Adrenal gland (tissue), 12 donors: ENCODE measurements around the gene PTX4. TPM values are rescaled to one million over a fixed set of nuclear protein-coding genes. Genes with fewer than 3 reads are reported as not detected.

Source experiments
- DNase-seq, 7 donors: peaks; one replicate each; pipeline ENCODE4 v3.0.0-alpha.2; 2019 to 2020
- H3K27ac ChIP-seq, 5 donors: fragments of 200-600 bp; sonication (generic) in 4 of 5; 1 replicate in 3 of 5; 2 replicates in 2 of 5; pipeline versions ENCODE4 v1.5.1 to v1.8.0; 2016 to 2020; ENCODE audit warnings: mild to moderate bottlenecking in 1 of 5
- H3K27me3 ChIP-seq: fragments of 200-600 bp; 2 replicates; pipeline ENCODE4 v1.8.0; 2021
- H3K36me3 ChIP-seq, 2 donors: fragments of 200-600 bp; replicated peaks in 1 of 2; 1 replicate in 1 of 2; 2 replicates in 1 of 2; pipeline versions ENCODE4 v1.5.1 to v1.8.0; 2018 to 2022
- H3K4me1 ChIP-seq, 2 donors: fragments of 200-600 bp; replicated peaks in 1 of 2; 1 replicate in 1 of 2; 2 replicates in 1 of 2; pipeline versions ENCODE4 v1.5.1 to v1.8.0; 2018 to 2021
- H3K4me3 ChIP-seq, 4 donors: fragments of 200-600 bp; sonication (generic) in 3 of 4; one replicate each; pipeline ENCODE4 v1.5.1; 2016 to 2018
- H3K9me3 ChIP-seq, 3 donors: fragments of 200-600 bp; sonication (generic) in 1 of 3; replicated peaks in 1 of 3; 1 replicate in 2 of 3; 2 replicates in 1 of 3; pipeline versions ENCODE4 v1.5.1 to v1.8.0; 2016 to 2021
- POLR2A ChIP-seq, 2 donors: fragments of 450-650 bp; IDR thresholded peaks; one replicate each; pipeline ENCODE4 v1.6.1; 2017; ENCODE audit warnings: antibody characterized with exemption in 2 of 2, mild to moderate bottlenecking in 2 of 2, moderate library complexity in 1 of 2
- WGBS, 4 donors: extraction: QIAGEN DNeasy Blood & Tissue Kit in 2 of 4; methylation state at CpG; one replicate each; pipeline versions ENCODE4 v1.1.5 to v1.1.7; 2013 to 2017; 5-methylcytosine and 5-hydroxymethylcytosine counted together
- intact Hi-C, 2 donors: fragments of 100-400 bp; cut with DNase I; formaldehyde crosslinking; loops; one replicate each; pipeline versions ENCODE4 v1.14.1 to v1.15.0; 2022 to 2023
- polyA plus RNA-seq, 3 donors: library from polyadenylated mRNA; stranded (reverse); fragments of 200-250 nt in 2 of 3; fragments of 350-450 nt in 1 of 3; fragmentation: Illumina TruSeq in 1 of 3; extraction: RNeasy Lipid Tissue Mini Kit (QIAGEN cat#74804) in 1 of 3; gene quantifications; one replicate each; pipeline ENCODE4 v1.2.3, GENCODE V29; 2013 to 2014
- total RNA-seq, 9 donors: library from RNA; depleted of rRNA in 4 of 9; stranded (reverse); fragments of >200 nt in 4 of 9; fragments of 120-200 nt in 1 of 9; fragmentation: NEBNext Ultra II Directional in 1 of 9; extraction: Animal tissue kit (Norgen Biotek cat#: 25700) in 1 of 9; gene quantifications; one replicate each; pipeline versions ENCODE4 v1.1.0 to v1.2.4, GENCODE V29; 2013 to 2023
- TF ChIP-seq, protein P1 (sequence below), 6 experiments: fragments of 450-650 bp in 4 of 6; fragments of 200-600 bp in 2 of 6; sonication (generic) in 1 of 6; IDR thresholded peaks; 1 replicate in 5 of 6; 2 replicates in 1 of 6; pipeline versions ENCODE4 v1.5.1 to v1.8.0; 2016 to 2021; ENCODE audit warnings: antibody characterized with exemption in 6 of 6, mild to moderate bottlenecking in 2 of 6, moderate library complexity in 1 of 6
- donor health status: healthy with polysubstance abuse.
- donor health status: Bipolar disorder and iron deficiency.
- donor health status: DM: yes; HTN: yes; CAD: no.
- donor health status: DM: no; HTN: no; CAD: no.
- donor health status: DM: no; HTN: no; CAD: no.
- donor health status: DM: yes; HTN: yes; CAD: no.

PTX4 gene
- total and polyA plus RNA-seq, 12 donors, result 0.16 to 1.4 (median 0.57) TPM; not detected in 4

DNA sequence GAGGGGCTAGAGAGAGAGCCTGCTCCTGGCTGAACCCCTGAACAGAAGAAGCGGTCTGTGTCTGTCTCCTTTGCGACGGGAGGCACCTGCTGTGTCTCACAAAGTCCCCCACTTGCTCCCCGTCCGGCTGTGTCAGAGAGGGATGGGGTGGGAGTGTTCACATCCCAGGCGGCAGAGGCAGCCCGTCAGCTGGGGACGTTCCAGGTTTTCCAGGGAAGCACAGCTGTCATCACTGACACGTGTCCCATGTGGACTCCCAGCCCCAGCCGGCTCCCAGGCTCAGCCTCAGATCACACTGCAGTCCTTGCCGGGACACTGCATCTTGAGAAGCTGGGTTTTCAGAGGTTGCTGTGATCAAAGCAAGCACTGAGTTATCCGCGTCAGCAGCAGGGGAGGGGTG is 6.0 kb upstream of the PTX4 start:
- H3K27me3 ChIP-seq, result no peaks in the 10 kb centered on the region
- H3K27ac ChIP-seq, result peak overlapping the region in 1 of 5 donors; percentile 91
- no peak for TF ChIP-seq POLR2A (IDR thresholded peaks at IDR 0.05)
- TF ChIP-seq, protein P1, sequence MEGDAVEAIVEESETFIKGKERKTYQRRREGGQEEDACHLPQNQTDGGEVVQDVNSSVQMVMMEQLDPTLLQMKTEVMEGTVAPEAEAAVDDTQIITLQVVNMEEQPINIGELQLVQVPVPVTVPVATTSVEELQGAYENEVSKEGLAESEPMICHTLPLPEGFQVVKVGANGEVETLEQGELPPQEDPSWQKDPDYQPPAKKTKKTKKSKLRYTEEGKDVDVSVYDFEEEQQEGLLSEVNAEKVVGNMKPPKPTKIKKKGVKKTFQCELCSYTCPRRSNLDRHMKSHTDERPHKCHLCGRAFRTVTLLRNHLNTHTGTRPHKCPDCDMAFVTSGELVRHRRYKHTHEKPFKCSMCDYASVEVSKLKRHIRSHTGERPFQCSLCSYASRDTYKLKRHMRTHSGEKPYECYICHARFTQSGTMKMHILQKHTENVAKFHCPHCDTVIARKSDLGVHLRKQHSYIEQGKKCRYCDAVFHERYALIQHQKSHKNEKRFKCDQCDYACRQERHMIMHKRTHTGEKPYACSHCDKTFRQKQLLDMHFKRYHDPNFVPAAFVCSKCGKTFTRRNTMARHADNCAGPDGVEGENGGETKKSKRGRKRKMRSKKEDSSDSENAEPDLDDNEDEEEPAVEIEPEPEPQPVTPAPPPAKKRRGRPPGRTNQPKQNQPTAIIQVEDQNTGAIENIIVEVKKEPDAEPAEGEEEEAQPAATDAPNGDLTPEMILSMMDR (IDR thresholded peaks at IDR 0.05), result no peak
- peaks cover 9 to 17% of the 10 kb centered on the region in 2 donors for H3K4me1 ChIP-seq
- peaks cover 0 to 42% of the 10 kb centered on the region in 2 donors for H3K36me3 ChIP-seq
- WGBS, 4 donors, result 68 to 93% (median 72%) methylated on average over 5 to 13 of the region's 13 CpGs
- intact Hi-C loops, result no loop called here
- no peak overlapping the region for H3K4me3 ChIP-seq
- no peaks in the 10 kb centered on the region for H3K9me3 ChIP-seq
- DNase-seq, result no peak

DNA sequence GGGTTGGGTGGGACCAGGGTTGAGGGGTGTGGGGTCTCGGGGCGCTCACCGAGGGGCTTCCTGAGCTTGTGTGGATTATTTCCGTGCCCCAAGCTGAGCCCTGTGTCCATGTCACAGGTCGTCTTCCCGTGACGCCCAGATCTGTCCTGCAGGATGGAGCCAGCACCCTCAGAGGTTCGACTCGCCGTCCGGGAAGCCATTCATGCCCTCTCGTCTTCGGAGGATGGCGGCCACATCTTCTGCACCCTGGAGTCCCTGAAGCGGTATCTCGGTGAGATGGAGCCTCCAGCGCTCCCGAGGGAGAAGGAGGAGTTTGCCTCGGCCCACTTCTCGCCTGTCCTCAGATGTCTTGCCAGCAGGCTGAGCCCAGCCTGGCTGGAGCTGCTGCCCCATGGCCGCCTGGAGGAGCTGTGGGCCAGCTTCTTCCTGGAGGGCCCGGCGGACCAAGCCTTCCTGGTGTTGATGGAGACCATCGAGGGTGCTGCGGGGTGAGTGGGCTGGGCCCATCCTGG is 5.4 kb upstream of the PTX4 start:
- peak; percentile 61 to 85 (median 82) for DNase-seq
- Histone ChIP-seq H3K36me3 (peaks cover 0 to 37% of the 10 kb centered on the region in 2 donors), H3K4me3 (peak overlapping the region in 2 of 4 donors; percentile 68 to 69), H3K27ac (peak overlapping the region in 4 of 5 donors; percentile 62 to 91 (median 76)), H3K9me3 (no peaks in the 10 kb centered on the region), H3K4me1 (peaks cover 9 to 17% of the 10 kb centered on the region in 2 donors), H3K27me3 (no peaks in the 10 kb centered on the region)
- TF ChIP-seq, protein P1 (IDR thresholded peaks at IDR 0.05), result peak; percentile 27 to 74 (median 59)
- no peak for TF ChIP-seq POLR2A (IDR thresholded peaks at IDR 0.05)
- WGBS, 4 donors, result 16 to 41% (median 20%) methylated on average over 3 to 25 of the region's 25 CpGs
- intact Hi-C loops, result no loop called here

DNA sequence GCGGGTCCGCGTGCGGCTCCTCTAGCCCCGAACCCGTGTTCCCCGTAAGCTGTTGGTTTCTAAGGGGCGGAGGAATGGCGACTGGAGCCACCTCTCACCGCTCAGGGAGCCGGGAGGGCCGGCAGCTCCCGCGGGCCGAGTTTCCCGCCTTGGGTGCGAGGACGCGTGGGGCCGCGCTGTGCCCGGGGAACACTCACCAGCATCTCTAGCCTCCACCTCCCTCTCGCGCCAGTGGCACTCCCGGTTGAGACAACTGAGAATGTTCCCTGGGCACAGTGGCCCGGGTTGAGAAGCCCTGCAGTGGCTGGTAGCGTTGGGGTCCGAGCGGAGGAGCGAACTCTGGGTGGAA is 5.0 kb upstream of the PTX4 start:
- H3K27me3 ChIP-seq, result no peaks in the 10 kb centered on the region
- TF ChIP-seq POLR2A (IDR thresholded peaks at IDR 0.05), result no peak
- peak overlapping the region; percentile 32 to 69 (median 54) for H3K4me3 ChIP-seq
- intact Hi-C loops, result no loop called here
- peak overlapping the region in 4 of 5 donors; percentile 62 to 91 (median 76) for H3K27ac ChIP-seq
- 0 to 1% (median 1%) methylated on average over 3 to 30 of the region's 30 CpGs for WGBS, 4 donors
- peaks cover 9 to 17% of the 10 kb centered on the region in 2 donors for H3K4me1 ChIP-seq
- no peaks in the 10 kb centered on the region for H3K9me3 ChIP-seq
- peaks cover 0 to 32% of the 10 kb centered on the region in 2 donors for H3K36me3 ChIP-seq
- peak in 1 of 7 donors; percentile 36 for DNase-seq

DNA sequence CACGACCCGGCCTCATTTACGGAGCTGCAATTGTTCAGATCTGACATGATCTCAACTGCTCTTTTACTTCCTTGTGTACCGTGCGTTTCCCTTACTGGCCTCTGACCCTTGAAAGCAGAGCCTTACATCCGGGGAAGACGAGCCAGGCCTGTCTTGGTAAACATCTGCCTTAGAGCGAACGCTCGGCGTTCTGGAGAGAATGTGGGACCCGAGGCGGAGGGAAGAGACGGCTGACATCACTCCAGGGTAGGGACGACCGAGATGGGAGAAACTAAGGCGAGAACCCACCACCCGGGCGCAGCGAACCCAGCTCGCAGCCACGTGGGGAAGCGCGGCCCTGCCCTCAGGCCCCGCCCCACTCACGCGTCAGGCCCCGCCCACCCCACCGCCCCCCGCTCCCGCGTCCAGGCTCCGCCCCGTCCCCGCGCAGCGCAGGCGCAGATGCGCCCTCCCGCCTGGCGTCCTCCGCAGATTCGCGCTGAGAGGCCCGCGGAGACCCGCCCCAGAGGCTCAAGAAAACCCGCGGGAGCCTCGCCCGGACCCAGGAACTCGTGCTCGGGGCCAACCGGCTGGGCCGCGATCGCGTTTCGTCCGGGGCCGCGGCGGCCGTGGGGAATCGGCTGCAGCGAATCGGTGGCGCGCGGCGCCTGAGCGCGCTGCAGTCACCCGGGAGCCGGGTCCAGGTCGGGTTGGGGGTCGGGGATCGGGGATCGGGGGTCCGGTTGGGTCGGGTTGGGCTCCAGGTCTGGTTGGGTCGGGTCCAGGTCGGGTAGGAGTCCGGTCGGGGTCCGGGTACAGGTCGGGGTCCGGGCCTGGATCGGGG is 4.4 kb upstream of the PTX4 start, which contains the start of gene TELO2:
Gene TELO2 (plus strand): TSS at position 438 of the 823 bp plus-strand sequence. CDS start 922 bp downstream, outside the sequence.
- peaks cover 0 to 29% of the 10 kb centered on the region in 2 donors for H3K36me3 ChIP-seq
- no peaks in the 10 kb centered on the region for H3K27me3 ChIP-seq
- H3K27ac ChIP-seq, result peak within 1 kb of the TSS; percentile 21 to 91 (median 74)
- peak within 1 kb of the TSS; percentile 32 to 69 (median 54) for H3K4me3 ChIP-seq
- peak in 1 of 2 donors; percentile 44 for TF ChIP-seq POLR2A (IDR thresholded peaks at IDR 0.05)
- TF ChIP-seq, protein P1 (IDR thresholded peaks at IDR 0.05), result peak in 2 of 6 experiments; percentile 27 to 34
- WGBS, 4 donors, result 1 to 11% (median 2%) methylated on average over 8 to 89 of the region's 89 CpGs
- intact Hi-C loops, result no loop called here
- H3K9me3 ChIP-seq, result no peaks in the 10 kb centered on the region
- H3K4me1 ChIP-seq, result peaks cover 9 to 17% of the 10 kb centered on the region in 2 donors
- peak; percentile 71 to 85 (median 82) for DNase-seq
